Stomach smooth muscle (tissue), 2 donors: ENCODE measurements around the gene PBOV1.
"Not testable (repeated sequence)": the region's sequence is repeated elsewhere in the genome, so short reads cannot be mapped to it uniquely, and the experiment has no call there.

ENCODE experiments used
- H3K27ac ChIP-seq: one replicate; pipeline ENCODE4 v1.7.0; 2013; ENCODE audit warnings: mild to moderate bottlenecking, low read length, inconsistent platforms
- H3K27me3 ChIP-seq, 2 donors: one replicate each; pipeline ENCODE4 v1.7.0; 2013; ENCODE audit warnings: low read length in 2 of 2; ENCODE audit not compliant: insufficient read depth in 2 of 2, control insufficient read depth in 1 of 2
- H3K36me3 ChIP-seq, 2 donors: one replicate each; pipeline ENCODE4 v1.7.0; 2013; ENCODE audit warnings: low read length in 2 of 2; ENCODE audit not compliant: control insufficient read depth in 2 of 2, insufficient read depth in 2 of 2
- H3K4me1 ChIP-seq: one replicate; pipeline ENCODE4 v1.7.0; 2013; ENCODE audit warnings: low read length; ENCODE audit not compliant: control insufficient read depth, insufficient read depth
- H3K4me3 ChIP-seq, 2 donors: one replicate each; pipeline ENCODE4 v1.7.0; 2013; ENCODE audit warnings: low read length in 2 of 2
- H3K9ac ChIP-seq, 2 donors: one replicate each; pipeline ENCODE4 v1.7.0; 2013; ENCODE audit warnings: low read length in 2 of 2, mild to moderate bottlenecking in 1 of 2
- H3K9me3 ChIP-seq, 2 donors: one replicate each; pipeline ENCODE4 v1.7.0; 2013; ENCODE audit warnings: low read length in 2 of 2; ENCODE audit not compliant: control insufficient read depth in 2 of 2
- donor health status: healthy.
- donor health status: Pancreatic carcinoma.

PBOV1 gene

GRCh38 chr6:138225953-138226352 is 7.7 kb upstream of the PBOV1 start:
- Histone ChIP-seq H3K9me3 (no peaks in the 10 kb centered on the region), H3K4me3 (no peak overlapping the region), H3K27ac (no peak overlapping the region), H3K27me3 (no peaks in the 10 kb centered on the region), H3K4me1 (no peaks in the 10 kb centered on the region), H3K36me3 (no peaks in the 10 kb centered on the region), H3K9ac (no peak overlapping the region)

- Histone ChIP-seq H3K27ac (no peak overlapping the region), H3K9me3 (no peaks in the 10 kb centered on the region), H3K4me1 (no peaks in the 10 kb centered on the region), H3K36me3 (no peaks in the 10 kb centered on the region), H3K9ac (no peak overlapping the region), H3K27me3 (no peaks in the 10 kb centered on the region), H3K4me3 (no peak overlapping the region)
Measured at GRCh38 chr6:138222901-138223546, 4.7 kb upstream of the PBOV1 start.

DNA sequence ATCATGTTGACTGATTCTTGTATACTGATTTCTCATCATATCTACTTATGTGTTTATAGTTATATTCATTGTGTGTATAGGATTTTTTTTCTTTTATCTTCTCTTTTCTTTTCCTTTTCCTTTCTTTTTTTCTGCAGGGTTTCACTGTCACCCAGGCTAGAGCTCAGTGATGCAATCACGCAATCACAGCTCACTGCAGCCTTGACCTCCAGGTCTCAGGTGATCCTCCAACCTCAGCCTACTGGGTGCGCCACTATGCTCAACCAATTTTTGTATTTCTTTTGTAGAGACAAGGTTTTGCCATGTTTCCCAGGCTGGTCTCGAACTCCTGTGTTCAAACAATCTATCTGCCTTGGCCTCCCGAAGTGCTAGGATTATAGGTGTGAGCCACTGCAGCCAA is 1.6 kb upstream of the PBOV1 start:
- Histone ChIP-seq H3K4me1 (no peaks in the 10 kb centered on the region), H3K27ac (no peak overlapping the region), H3K36me3 (no peaks in the 10 kb centered on the region), H3K27me3 (no peaks in the 10 kb centered on the region), H3K4me3 (no peak overlapping the region), H3K9ac (no peak overlapping the region), H3K9me3 (no peaks in the 10 kb centered on the region)

GRCh38 chr6:138219398-138219797 is 1.1 kb upstream of the PBOV1 start:
- Histone ChIP-seq H3K27ac (no peak overlapping the region), H3K36me3 (no peaks in the 10 kb centered on the region), H3K9me3 (no peaks in the 10 kb centered on the region), H3K27me3 (no peaks in the 10 kb centered on the region), H3K9ac (no peak overlapping the region), H3K4me3 (no peak overlapping the region), H3K4me1 (no peaks in the 10 kb centered on the region)

- Histone ChIP-seq H3K9ac (no peak overlapping the region), H3K4me1 (no peaks in the 10 kb centered on the region), H3K27me3 (no peaks in the 10 kb centered on the region), H3K27ac (no peak overlapping the region), H3K36me3 (no peaks in the 10 kb centered on the region), H3K9me3 (no peaks in the 10 kb centered on the region), H3K4me3 (no peak overlapping the region)
Measured at GRCh38 chr6:138215093-138215782, 3.1 kb downstream of the PBOV1 start.

DNA sequence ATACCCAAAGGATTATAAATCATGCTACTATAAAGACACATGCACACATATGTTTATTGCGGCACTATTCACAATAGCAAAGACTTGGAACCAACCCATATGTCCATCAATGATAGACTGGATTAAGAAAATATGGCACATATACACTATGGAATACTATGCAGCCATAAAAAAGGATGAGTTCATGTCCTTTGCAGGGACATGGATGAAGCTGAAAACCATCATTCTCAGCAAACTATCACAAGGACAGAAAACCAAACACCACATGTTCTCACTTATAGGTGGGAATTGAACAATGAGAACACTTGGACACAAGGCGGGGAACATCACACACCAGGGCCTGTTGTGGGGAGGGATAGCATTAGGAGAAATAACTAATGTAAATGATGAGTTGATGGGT is 5.8 kb downstream of the PBOV1 start:
- H3K9me3 ChIP-seq, H3K27me3 ChIP-seq, H3K36me3 ChIP-seq, H3K27ac ChIP-seq, H3K9ac ChIP-seq, H3K4me1 ChIP-seq, H3K4me3 ChIP-seq: not testable (repeated sequence)

DNA sequence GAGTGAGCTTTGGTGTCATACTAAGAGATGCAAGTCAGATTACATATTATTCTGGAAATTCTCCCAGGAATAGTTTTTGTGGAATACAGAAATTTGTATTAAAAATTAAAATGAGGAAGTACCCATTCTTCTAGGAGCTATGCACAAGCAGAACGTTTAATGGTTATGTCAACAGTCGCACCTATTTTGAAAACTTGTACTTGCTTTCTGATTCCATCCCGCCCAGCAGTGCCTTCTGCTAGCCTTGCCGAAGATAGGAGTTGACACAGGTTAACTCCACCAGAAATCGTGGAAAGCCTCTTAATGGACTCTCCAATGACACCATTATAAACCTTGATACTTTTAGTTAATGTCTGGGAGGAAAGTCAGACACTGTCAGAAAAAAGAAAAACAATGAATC is 6.7 kb downstream of the PBOV1 start:
- Histone ChIP-seq H3K27me3 (no peaks in the 10 kb centered on the region), H3K4me1 (no peaks in the 10 kb centered on the region), H3K9me3 (no peaks in the 10 kb centered on the region), H3K9ac (no peak overlapping the region), H3K27ac (no peak overlapping the region), H3K4me3 (no peak overlapping the region), H3K36me3 (no peaks in the 10 kb centered on the region)

DNA sequence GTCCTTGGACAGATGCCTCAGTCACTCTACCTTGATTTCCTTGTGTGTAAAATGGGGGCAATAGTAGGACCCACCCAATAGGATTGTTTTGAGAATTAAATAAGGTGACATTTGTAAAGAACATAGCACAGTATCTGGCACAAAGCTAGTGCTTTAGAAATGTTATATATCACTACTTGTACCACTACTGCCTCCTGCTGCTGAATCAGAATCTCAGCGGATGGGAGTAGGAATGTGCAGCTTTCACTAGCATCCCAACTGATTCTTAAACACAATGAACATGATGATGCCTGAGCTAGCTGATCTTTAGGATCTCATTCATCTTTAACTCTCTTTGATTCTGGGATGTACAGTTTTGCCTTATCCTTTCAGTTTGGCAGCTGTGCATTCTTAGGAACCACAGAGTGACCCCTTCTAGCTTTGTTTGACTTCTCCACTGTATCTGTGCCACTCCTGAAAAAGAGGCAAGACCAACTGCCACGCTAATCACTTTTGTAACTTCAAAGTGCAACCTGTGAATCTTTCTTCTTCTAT is 7.2 kb downstream of the PBOV1 start:
- Histone ChIP-seq H3K9me3 (no peaks in the 10 kb centered on the region), H3K27ac (no peak overlapping the region), H3K36me3 (no peaks in the 10 kb centered on the region), H3K4me3 (no peak overlapping the region), H3K27me3 (no peaks in the 10 kb centered on the region), H3K4me1 (no peaks in the 10 kb centered on the region), H3K9ac (no peak overlapping the region)

- H3K4me3 ChIP-seq: no peak overlapping the region
- no peaks in the 10 kb centered on the region for H3K36me3 ChIP-seq
- no peak overlapping the region for H3K27ac ChIP-seq
- no peak overlapping the region for H3K9ac ChIP-seq
- no peaks in the 10 kb centered on the region for H3K4me1 ChIP-seq
- peaks cover 0 to 2% of the 10 kb centered on the region in 2 donors for H3K9me3 ChIP-seq
- no peaks in the 10 kb centered on the region for H3K27me3 ChIP-seq
Measured at GRCh38 chr6:138206862-138207261, 11.4 kb downstream of the PBOV1 start.

DNA sequence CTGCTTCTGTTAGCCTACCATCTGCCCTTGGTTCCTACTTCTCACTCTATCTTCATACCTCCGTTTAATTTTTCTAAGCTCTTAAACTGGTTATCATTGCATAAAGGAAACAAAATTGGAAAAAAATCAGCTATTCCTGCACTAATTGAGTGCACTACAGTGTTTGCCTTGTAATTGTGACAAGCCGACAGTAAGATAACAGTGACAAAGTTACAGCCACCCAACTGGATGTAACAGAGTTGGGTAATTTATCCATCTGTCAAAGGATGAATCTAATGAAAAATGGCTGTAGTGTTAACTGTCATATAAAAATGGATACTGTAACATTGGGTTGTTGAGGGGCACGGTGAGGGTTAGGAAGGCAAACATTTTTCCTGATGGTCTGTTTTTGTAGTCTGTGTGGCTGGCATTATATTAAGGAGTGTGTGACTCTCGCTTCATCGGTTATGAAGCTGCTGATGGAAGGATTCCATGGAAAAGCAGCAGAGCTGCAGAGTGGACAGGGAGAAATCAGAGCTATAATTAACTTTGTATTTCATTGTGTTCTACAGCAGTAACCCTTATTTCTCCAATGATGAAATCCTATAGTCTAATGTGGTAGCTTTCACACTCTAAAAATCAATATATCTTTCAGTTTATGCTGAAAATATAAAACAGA is 12.7 kb downstream of the PBOV1 start:
- Histone ChIP-seq H3K4me1 (no peaks in the 10 kb centered on the region), H3K27ac (no peak overlapping the region), H3K9ac (no peak overlapping the region), H3K27me3 (no peaks in the 10 kb centered on the region), H3K9me3 (peaks cover 0 to 2% of the 10 kb centered on the region in 2 donors), H3K36me3 (no peaks in the 10 kb centered on the region), H3K4me3 (no peak overlapping the region)
